ENCODE data around the gene MACF1.

MACF1 gene

DNA sequence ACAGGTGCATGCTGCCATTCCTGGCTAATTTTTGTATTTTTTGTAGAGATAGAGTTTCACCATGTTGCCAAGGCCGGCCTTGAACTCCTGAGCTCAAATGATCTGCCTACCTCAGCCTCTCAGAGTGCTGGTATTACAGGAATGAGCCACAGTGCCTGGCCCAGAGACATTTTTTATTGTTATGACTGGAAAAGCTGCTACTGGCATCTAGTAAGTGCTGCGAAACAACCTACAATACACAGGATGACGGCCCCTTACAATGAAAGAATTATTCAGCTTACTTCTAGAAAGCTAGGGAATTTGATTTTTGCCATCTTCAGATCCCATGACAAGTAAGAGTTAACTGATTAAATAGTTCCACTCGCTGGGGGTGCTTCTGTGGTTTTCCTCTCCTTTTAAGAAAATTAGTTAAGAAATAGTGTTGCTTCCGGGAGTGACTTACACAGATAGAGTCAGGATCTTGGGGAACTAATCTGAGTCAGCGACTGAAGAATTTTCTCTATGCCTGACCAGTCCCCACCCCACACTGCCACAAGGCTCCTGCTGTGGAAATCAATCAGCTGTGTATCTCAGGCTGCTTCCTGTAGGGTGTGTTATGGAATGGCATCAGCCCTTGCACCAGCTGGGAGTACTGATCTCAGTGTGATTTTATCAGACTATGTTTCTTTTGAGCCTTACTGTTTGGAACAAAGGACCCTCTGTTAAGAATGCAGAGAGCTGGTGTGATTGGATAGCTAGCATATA is 194.0 kb downstream of the MACF1 start:
- Histone ChIP-seq H2BK12ac (ENCODE audit: low read length) (no peak overlapping the region), H2BK120ac (ENCODE audit: insufficient read depth, low read length, poor library complexity) (no peak overlapping the region), H4K8ac (ENCODE audit: low read depth, low read length) (no peak overlapping the region), H2AK5ac (ENCODE audit: low read length) (no peak overlapping the region), H3K36me3 (ENCODE audit: control insufficient read depth in 1 of 2, insufficient read depth in 2 of 2, low read length in 2 of 2) (no peaks in the 10 kb centered on the region), H3K14ac (ENCODE audit: low read length) (no peak overlapping the region), H2AFZ (ENCODE audit: insufficient read depth, low read length, poor library complexity) (no peak overlapping the region), H3K27me3 (ENCODE audit: insufficient read depth, low read length) (no peaks in the 10 kb centered on the region), H3K23ac (ENCODE audit: low read length) (no peak overlapping the region), H3K4ac (ENCODE audit: low read depth, low read length) (no peak overlapping the region), H4K12ac (ENCODE audit: low read depth, low read length) (no peak overlapping the region), H3K4me2 (ENCODE audit: low read length) (no peak overlapping the region), H3K79me2 (ENCODE audit: control insufficient read depth, insufficient read depth, low read length, poor library complexity) (no peaks in the 10 kb centered on the region), H3K9ac (ENCODE audit: low read length) (no peak overlapping the region), H3K9me3 (ENCODE audit: insufficient read depth, low read depth, low read length) (no peaks in the 10 kb centered on the region), H4K91ac (ENCODE audit: low read depth, low read length) (no peak overlapping the region), H3K4me3 (ENCODE audit: low read depth, low read length) (no peak overlapping the region), H3K4me1 (ENCODE audit: control insufficient read depth in 1 of 2, insufficient read depth in 2 of 2, low read length in 2 of 2) (peaks cover 6% of the 10 kb centered on the region in 2 experiments), H3K79me1 (ENCODE audit: low read length) (no peaks in the 10 kb centered on the region), H3K18ac (ENCODE audit: low read length) (no peak overlapping the region), H3K27ac (ENCODE audit: low read depth, low read length) (peak overlapping the region; percentile 80), H2BK5ac (ENCODE audit: low read depth, low read length, poor library complexity) (no peak overlapping the region)
- DNase-seq = peak; percentile 78 to 85
- no CpG with 5 or more reads among the region's 6 CpGs for WGBS (ENCODE audit: extremely low coverage, insufficient coverage, insufficient read length)

DNA sequence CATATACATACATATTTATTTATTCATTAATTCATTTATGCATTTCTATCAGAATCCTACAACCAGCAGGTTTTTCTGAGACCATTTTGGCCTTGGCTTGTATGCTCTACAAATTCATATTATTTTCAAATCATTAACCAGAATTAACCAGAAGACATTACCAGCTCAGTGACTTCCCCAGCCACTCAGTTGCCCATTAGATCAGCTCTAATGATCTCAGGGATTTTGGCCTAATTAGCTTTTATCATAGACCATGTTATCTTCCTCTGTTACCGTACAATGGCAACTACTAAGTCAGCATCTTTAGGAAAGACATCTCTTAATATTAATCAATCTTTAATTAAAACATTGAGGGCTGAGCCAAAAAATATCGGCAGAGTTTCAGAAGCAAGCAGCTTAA is 196.6 kb downstream of the MACF1 start:
- Histone ChIP-seq H2AK5ac (ENCODE audit: low read length) (no peak overlapping the region), H3K4ac (ENCODE audit: low read depth, low read length) (no peak overlapping the region), H3K4me3 (ENCODE audit: low read depth, low read length) (no peak overlapping the region), H3K9me3 (ENCODE audit: insufficient read depth, low read depth, low read length) (no peaks in the 10 kb centered on the region), H3K4me2 (ENCODE audit: low read length) (no peak overlapping the region), H3K23ac (ENCODE audit: low read length) (no peak overlapping the region), H2AFZ (ENCODE audit: insufficient read depth, low read length, poor library complexity) (no peak overlapping the region), H4K8ac (ENCODE audit: low read depth, low read length) (no peak overlapping the region), H3K14ac (ENCODE audit: low read length) (no peak overlapping the region), H2BK5ac (ENCODE audit: low read depth, low read length, poor library complexity) (no peak overlapping the region), H3K9ac (ENCODE audit: low read length) (no peak overlapping the region), H3K27ac (ENCODE audit: low read depth, low read length) (no peak overlapping the region), H3K79me1 (ENCODE audit: low read length) (no peaks in the 10 kb centered on the region), H3K4me1 (ENCODE audit: control insufficient read depth in 1 of 2, insufficient read depth in 2 of 2, low read length in 2 of 2) (peaks cover 3 to 6% of the 10 kb centered on the region in 2 experiments), H3K18ac (ENCODE audit: low read length) (no peak overlapping the region), H4K12ac (ENCODE audit: low read depth, low read length) (no peak overlapping the region), H3K36me3 (ENCODE audit: control insufficient read depth in 1 of 2, insufficient read depth in 2 of 2, low read length in 2 of 2) (no peaks in the 10 kb centered on the region), H2BK120ac (ENCODE audit: insufficient read depth, low read length, poor library complexity) (no peak overlapping the region), H2BK12ac (ENCODE audit: low read length) (no peak overlapping the region), H4K91ac (ENCODE audit: low read depth, low read length) (no peak overlapping the region), H3K79me2 (ENCODE audit: control insufficient read depth, insufficient read depth, low read length, poor library complexity) (no peaks in the 10 kb centered on the region), H3K27me3 (ENCODE audit: insufficient read depth, low read length) (no peaks in the 10 kb centered on the region)
- no peak for DNase-seq
- no CpG with 5 or more reads among the region's 2 CpGs for WGBS (ENCODE audit: extremely low coverage, insufficient coverage, insufficient read length)

DNA sequence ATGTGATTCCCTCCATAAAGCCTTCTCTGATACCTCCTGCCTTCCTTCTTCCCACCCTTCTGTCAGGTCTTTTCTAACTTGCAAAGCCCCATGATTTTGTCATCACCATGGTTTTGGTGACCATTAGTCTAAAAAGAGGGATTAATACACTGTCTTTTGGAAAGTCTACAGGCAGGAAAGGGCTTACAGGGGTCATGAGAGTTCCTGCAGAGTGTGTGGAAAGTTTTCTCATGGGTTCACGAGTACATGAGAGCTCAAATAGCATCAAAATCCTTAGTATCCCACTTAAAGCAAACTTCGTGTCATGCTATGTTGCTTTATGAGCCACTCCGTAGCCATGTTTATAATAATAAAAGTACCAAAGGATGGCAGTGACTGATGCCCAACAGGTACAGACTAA is 200.4 kb downstream of the MACF1 start:
- H3K79me2 ChIP-seq (ENCODE audit: control insufficient read depth, insufficient read depth, low read length, poor library complexity) = peaks cover 10% of the 10 kb centered on the region
- no peak overlapping the region for H3K9ac ChIP-seq (ENCODE audit: low read length)
- no peak overlapping the region for H2AK5ac ChIP-seq (ENCODE audit: low read length)
- H3K4me1 ChIP-seq (ENCODE audit: control insufficient read depth in 1 of 2, insufficient read depth in 2 of 2, low read length in 2 of 2) = peaks cover 2 to 9% of the 10 kb centered on the region in 2 experiments
- H2BK120ac ChIP-seq (ENCODE audit: insufficient read depth, low read length, poor library complexity) = no peak overlapping the region
- no peak overlapping the region for H3K4ac ChIP-seq (ENCODE audit: low read depth, low read length)
- no peak overlapping the region for H3K14ac ChIP-seq (ENCODE audit: low read length)
- no peak for DNase-seq
- no peaks in the 10 kb centered on the region for H3K36me3 ChIP-seq (ENCODE audit: control insufficient read depth in 1 of 2, insufficient read depth in 2 of 2, low read length in 2 of 2)
- H3K4me3 ChIP-seq (ENCODE audit: low read depth, low read length) = no peak overlapping the region
- H3K27me3 ChIP-seq (ENCODE audit: insufficient read depth, low read length) = no peaks in the 10 kb centered on the region
- no peak overlapping the region for H3K18ac ChIP-seq (ENCODE audit: low read length)
- no peak overlapping the region for H2BK12ac ChIP-seq (ENCODE audit: low read length)
- no peak overlapping the region for H3K23ac ChIP-seq (ENCODE audit: low read length)
- WGBS (ENCODE audit: extremely low coverage, insufficient coverage, insufficient read length) = no CpG with 5 or more reads among the region's 3 CpGs
- H2BK5ac ChIP-seq (ENCODE audit: low read depth, low read length, poor library complexity) = no peak overlapping the region
- H4K8ac ChIP-seq (ENCODE audit: low read depth, low read length) = no peak overlapping the region
- no peak overlapping the region for H4K91ac ChIP-seq (ENCODE audit: low read depth, low read length)
- H3K4me2 ChIP-seq (ENCODE audit: low read length) = no peak overlapping the region
- no peak overlapping the region for H2AFZ ChIP-seq (ENCODE audit: insufficient read depth, low read length, poor library complexity)
- H3K27ac ChIP-seq (ENCODE audit: low read depth, low read length) = no peak overlapping the region
- no peak overlapping the region for H4K12ac ChIP-seq (ENCODE audit: low read depth, low read length)
- H3K79me1 ChIP-seq (ENCODE audit: low read length) = peaks cover 12% of the 10 kb centered on the region
- no peaks in the 10 kb centered on the region for H3K9me3 ChIP-seq (ENCODE audit: insufficient read depth, low read depth, low read length)

DNA sequence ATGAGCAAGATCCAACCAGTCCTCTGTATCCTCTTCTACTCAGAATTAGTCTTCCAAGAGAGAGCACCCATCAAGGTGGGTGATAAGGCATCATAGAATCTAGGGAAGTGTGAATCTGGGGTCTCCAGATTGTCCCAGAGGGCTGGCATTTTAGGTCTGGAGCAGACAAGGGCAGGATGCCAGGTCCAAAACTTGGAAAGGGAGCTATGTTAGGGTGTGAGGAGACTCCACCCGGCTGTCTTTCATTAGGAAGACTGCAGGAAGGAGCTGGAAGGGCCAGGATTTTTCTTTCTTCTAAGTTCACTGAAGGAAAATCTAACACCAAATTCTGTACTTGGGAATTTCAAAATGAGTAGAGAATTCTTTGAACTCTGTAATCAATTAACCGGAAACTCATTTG is 200.9 kb downstream of the MACF1 start:
- Histone ChIP-seq H3K79me1 (ENCODE audit: low read length) (peaks cover 12% of the 10 kb centered on the region), H2AK5ac (ENCODE audit: low read length) (no peak overlapping the region), H3K14ac (ENCODE audit: low read length) (no peak overlapping the region), H3K23ac (ENCODE audit: low read length) (no peak overlapping the region), H3K27ac (ENCODE audit: low read depth, low read length) (no peak overlapping the region), H2AFZ (ENCODE audit: insufficient read depth, low read length, poor library complexity) (no peak overlapping the region), H3K9ac (ENCODE audit: low read length) (no peak overlapping the region), H2BK12ac (ENCODE audit: low read length) (no peak overlapping the region), H4K91ac (ENCODE audit: low read depth, low read length) (no peak overlapping the region), H3K36me3 (ENCODE audit: control insufficient read depth in 1 of 2, insufficient read depth in 2 of 2, low read length in 2 of 2) (no peaks in the 10 kb centered on the region), H3K4me3 (ENCODE audit: low read depth, low read length) (no peak overlapping the region), H3K27me3 (ENCODE audit: insufficient read depth, low read length) (no peaks in the 10 kb centered on the region), H2BK5ac (ENCODE audit: low read depth, low read length, poor library complexity) (no peak overlapping the region), H4K12ac (ENCODE audit: low read depth, low read length) (no peak overlapping the region), H3K9me3 (ENCODE audit: insufficient read depth, low read depth, low read length) (no peaks in the 10 kb centered on the region), H3K18ac (ENCODE audit: low read length) (no peak overlapping the region), H3K4me2 (ENCODE audit: low read length) (no peak overlapping the region), H2BK120ac (ENCODE audit: insufficient read depth, low read length, poor library complexity) (no peak overlapping the region), H3K79me2 (ENCODE audit: control insufficient read depth, insufficient read depth, low read length, poor library complexity) (peaks cover 10% of the 10 kb centered on the region), H3K4ac (ENCODE audit: low read depth, low read length) (no peak overlapping the region), H3K4me1 (ENCODE audit: control insufficient read depth in 1 of 2, insufficient read depth in 2 of 2, low read length in 2 of 2) (peaks cover 2 to 13% of the 10 kb centered on the region in 2 experiments), H4K8ac (ENCODE audit: low read depth, low read length) (no peak overlapping the region)
- no peak for DNase-seq
- WGBS (ENCODE audit: extremely low coverage, insufficient coverage, insufficient read length) = no CpG with 5 or more reads among the region's 2 CpGs
